Gastroesophageal sphincter (tissue), 4 donors: ENCODE results near the gene PRUNE2. TPM values are rescaled to one million over a fixed set of nuclear protein-coding genes. Genes with fewer than 3 reads are reported as not detected.

ENCODE experiments used
- ATAC-seq: fragments of 150-250 bp; one replicate; pipeline ENCODE4 v1.9.1; 2016; ENCODE audit warnings: mild to moderate bottlenecking, moderate library complexity
- H3K27ac ChIP-seq, 4 donors: fragments of 200-600 bp; sonication (generic) in 3 of 4; 1 replicate in 3 of 4; 2 replicates in 1 of 4; pipeline ENCODE4 v1.5.1; 2016 to 2019
- H3K27me3 ChIP-seq: fragments of 200-600 bp; sonication (generic); one replicate; pipeline ENCODE4 v1.5.1; 2019
- H3K36me3 ChIP-seq, 2 donors: fragments of 200-600 bp; sonication (generic); one replicate each; pipeline ENCODE4 v1.5.1; 2019; ENCODE audit warnings: control low read depth in 1 of 2
- H3K4me1 ChIP-seq, 3 donors: fragments of 200-600 bp; sonication (generic); 1 replicate in 2 of 3; 2 replicates in 1 of 3; pipeline ENCODE4 v1.5.1; 2016 to 2019; ENCODE audit warnings: control low read depth in 2 of 3
- H3K4me3 ChIP-seq, 2 donors: fragments of 200-600 bp; sonication (generic); one replicate each; pipeline ENCODE4 v1.5.1; 2019; ENCODE audit warnings: mild to moderate bottlenecking in 1 of 2, moderate library complexity in 1 of 2
- H3K9me3 ChIP-seq, 3 donors: fragments of 200-600 bp; sonication (generic); one replicate each; pipeline ENCODE4 v1.5.1; 2017 to 2019; ENCODE audit warnings: control low read depth in 2 of 3
- EP300 ChIP-seq: sonication (generic); formaldehyde crosslinking; IDR thresholded peaks from one replicate; pipeline ENCODE4 v1.6.1; 2017; ENCODE audit warnings: antibody characterized with exemption, mild to moderate bottlenecking
- POLR2A ChIP-seq, 2 donors: fragments of 450-650 bp; IDR thresholded peaks; one replicate each; pipeline ENCODE4 v1.6.1; 2017; ENCODE audit warnings: antibody characterized with exemption in 2 of 2, mild to moderate bottlenecking in 2 of 2, moderate library complexity in 1 of 2
- POLR2AphosphoS5 ChIP-seq: sonication (generic); formaldehyde crosslinking; IDR thresholded peaks from one replicate; pipeline ENCODE4 v1.6.1; 2017; ENCODE audit warnings: antibody characterized with exemption
- WGBS, 2 donors: methylation state at CpG; one replicate each; pipeline ENCODE4 v1.1.5; 2018; ENCODE audit warnings: low coverage in 1 of 2; 5-methylcytosine and 5-hydroxymethylcytosine counted together
- total RNA-seq, 4 donors: library from RNA; depleted of rRNA; stranded (reverse); fragments of >200 nt; gene quantifications; one replicate each; pipeline ENCODE4 v1.1.0, GENCODE V29; 2016
- TF ChIP-seq, protein P1 (sequence below), 4 experiments: fragments of 200-600 bp in 2 of 4; fragments of 450-650 bp in 2 of 4; sonication (generic) in 1 of 4; IDR thresholded peaks; one replicate each; pipeline ENCODE4 v1.5.1; 2017 to 2019; ENCODE audit warnings: antibody characterized with exemption in 4 of 4, mild to moderate bottlenecking in 2 of 4, moderate library complexity in 2 of 4

PRUNE2 gene
- total RNA-seq, 4 donors from 2014 or later, result 561 to 930 (median 763) TPM

DNA sequence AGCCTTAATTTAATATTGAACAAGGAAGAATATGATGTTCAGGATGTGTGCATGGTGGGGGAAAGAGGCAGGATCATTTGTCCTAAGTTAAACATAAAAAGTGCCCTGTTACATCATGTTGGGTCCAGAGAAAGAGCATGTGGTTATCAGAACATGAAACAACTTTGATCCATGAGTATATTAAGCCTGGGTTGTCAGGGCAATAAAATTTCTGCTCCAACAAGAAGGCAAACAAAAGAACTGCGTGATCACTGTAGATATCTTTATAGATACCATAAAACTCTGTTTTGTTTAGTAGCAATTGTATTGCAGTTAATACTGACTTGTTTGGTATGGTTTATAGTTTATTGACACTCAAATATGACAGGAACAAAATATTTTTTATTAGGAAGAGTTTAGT is 106.4 kb downstream of the PRUNE2 start:
- no peaks in the 10 kb centered on the region for H3K27me3 ChIP-seq
- TF ChIP-seq POLR2A (IDR thresholded peaks at IDR 0.05) (no peak), POLR2AphosphoS5 (no peak), EP300 (no peak)
- TF ChIP-seq, protein P1, sequence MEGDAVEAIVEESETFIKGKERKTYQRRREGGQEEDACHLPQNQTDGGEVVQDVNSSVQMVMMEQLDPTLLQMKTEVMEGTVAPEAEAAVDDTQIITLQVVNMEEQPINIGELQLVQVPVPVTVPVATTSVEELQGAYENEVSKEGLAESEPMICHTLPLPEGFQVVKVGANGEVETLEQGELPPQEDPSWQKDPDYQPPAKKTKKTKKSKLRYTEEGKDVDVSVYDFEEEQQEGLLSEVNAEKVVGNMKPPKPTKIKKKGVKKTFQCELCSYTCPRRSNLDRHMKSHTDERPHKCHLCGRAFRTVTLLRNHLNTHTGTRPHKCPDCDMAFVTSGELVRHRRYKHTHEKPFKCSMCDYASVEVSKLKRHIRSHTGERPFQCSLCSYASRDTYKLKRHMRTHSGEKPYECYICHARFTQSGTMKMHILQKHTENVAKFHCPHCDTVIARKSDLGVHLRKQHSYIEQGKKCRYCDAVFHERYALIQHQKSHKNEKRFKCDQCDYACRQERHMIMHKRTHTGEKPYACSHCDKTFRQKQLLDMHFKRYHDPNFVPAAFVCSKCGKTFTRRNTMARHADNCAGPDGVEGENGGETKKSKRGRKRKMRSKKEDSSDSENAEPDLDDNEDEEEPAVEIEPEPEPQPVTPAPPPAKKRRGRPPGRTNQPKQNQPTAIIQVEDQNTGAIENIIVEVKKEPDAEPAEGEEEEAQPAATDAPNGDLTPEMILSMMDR (IDR thresholded peaks at IDR 0.05), result no peak
- H3K9me3 ChIP-seq, result no peaks in the 10 kb centered on the region
- H3K27ac ChIP-seq, result no peak overlapping the region
- H3K4me1 ChIP-seq, result peaks cover 0 to 10% (median 0%) of the 10 kb centered on the region in 3 donors
- H3K36me3 ChIP-seq, result peaks cover 0 to 9% of the 10 kb centered on the region in 2 donors
- H3K4me3 ChIP-seq, result no peak overlapping the region
- WGBS, 2 donors, result 87 to 100% methylated on average over 1 of the region's 1 CpG
- no peak for ATAC-seq

DNA sequence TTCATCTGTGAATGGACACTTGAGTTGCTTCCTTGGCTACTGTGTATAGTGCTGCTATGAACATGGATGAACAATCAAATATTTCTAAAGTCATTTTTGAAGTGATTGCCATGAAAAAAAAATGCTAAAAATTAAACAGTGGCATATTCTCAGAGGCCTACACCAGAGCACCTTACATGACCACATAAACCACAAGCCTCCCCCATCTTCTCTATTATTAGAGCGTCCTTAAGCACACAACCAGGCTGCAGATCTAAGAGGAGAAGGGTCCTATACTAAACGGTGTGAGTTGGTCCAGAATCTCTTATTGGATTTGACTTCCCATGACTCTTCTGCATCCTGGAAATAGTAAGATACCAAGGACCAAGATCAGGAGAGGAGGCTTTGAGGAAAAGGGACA is 107.4 kb downstream of the PRUNE2 start:
- no peak for ATAC-seq
- Histone ChIP-seq H3K36me3 (no peaks in the 10 kb centered on the region), H3K4me3 (no peak overlapping the region), H3K4me1 (peaks cover 0 to 10% (median 0%) of the 10 kb centered on the region in 3 donors), H3K9me3 (no peaks in the 10 kb centered on the region), H3K27me3 (no peaks in the 10 kb centered on the region), H3K27ac (no peak overlapping the region)
- 82 to 86% methylated on average over 2 of the region's 2 CpGs for WGBS, 2 donors
- TF ChIP-seq, protein P1 (IDR thresholded peaks at IDR 0.05), result no peak
- no peak for TF ChIP-seq EP300
- TF ChIP-seq POLR2AphosphoS5, result no peak
- no peak for TF ChIP-seq POLR2A (IDR thresholded peaks at IDR 0.05)

DNA sequence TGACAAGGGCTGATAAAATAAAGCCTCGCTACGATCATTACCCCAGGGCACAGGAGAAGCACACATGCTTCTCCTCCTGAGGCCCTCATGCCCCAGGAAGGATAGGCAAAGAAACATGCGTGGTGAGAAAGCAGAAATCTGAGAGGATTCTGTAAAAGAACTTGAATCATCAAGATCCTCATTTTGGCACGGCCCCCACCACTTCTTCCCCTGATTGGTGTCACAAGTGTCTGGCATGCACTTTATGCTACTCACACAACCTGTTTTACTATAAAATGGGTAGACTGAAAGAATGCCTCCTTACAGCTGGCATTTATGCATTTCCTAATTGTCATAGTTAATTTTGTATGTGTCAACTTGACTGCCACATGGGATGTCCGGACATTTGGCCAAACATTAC is 109.6 kb downstream of the PRUNE2 start:
- H3K27ac ChIP-seq, result no peak overlapping the region
- no peak for TF ChIP-seq POLR2AphosphoS5
- TF ChIP-seq POLR2A (IDR thresholded peaks at IDR 0.05), result no peak
- TF ChIP-seq EP300, result no peak
- TF ChIP-seq, protein P1 (IDR thresholded peaks at IDR 0.05), result no peak
- no peaks in the 10 kb centered on the region for H3K27me3 ChIP-seq
- no peak for ATAC-seq
- 78 to 80% methylated on average over 5 of the region's 5 CpGs for WGBS, 2 donors
- peaks cover 0 to 10% (median 0%) of the 10 kb centered on the region in 3 donors for H3K4me1 ChIP-seq
- no peaks in the 10 kb centered on the region for H3K9me3 ChIP-seq
- peaks cover 0 to 4% of the 10 kb centered on the region in 2 donors for H3K36me3 ChIP-seq
- no peak overlapping the region for H3K4me3 ChIP-seq

DNA sequence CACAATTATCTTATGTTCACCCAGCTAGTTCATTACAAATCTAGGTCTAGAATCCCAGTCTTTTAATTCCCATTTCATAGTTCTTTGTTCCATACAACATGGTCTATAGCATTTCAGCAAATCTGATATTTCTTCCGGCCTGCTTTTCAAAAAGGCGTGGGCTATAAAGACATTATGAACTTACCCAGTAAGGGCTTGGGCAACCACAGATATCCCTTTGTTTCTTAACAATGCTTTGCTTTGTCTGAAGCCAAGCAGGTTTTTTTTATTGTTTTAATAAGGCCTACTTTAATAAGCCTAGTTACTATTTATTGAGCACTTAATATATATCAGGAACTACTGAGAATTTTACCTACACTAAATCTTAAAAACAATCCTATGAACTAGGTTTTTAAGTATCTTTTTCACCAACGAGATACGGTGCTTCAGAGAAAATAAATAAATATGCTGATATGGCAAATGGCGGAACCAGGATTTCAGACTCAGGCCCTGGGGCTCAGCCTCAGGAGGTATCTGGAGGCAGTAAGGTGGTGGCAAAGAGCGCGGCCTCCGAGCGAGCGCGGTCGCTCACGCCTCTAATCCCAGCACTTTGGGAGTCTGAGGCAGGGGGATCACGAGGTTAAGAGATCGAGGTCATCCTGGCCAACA is 112.0 kb downstream of the PRUNE2 start:
- Histone ChIP-seq H3K27ac (no peak overlapping the region), H3K4me1 (peaks cover 0 to 10% (median 0%) of the 10 kb centered on the region in 3 donors), H3K4me3 (no peak overlapping the region), H3K9me3 (no peaks in the 10 kb centered on the region), H3K27me3 (no peaks in the 10 kb centered on the region), H3K36me3 (peaks cover 0 to 10% of the 10 kb centered on the region in 2 donors)
- no peak for TF ChIP-seq POLR2A (IDR thresholded peaks at IDR 0.05)
- TF ChIP-seq EP300, result no peak
- TF ChIP-seq, protein P1 (IDR thresholded peaks at IDR 0.05), result no peak
- TF ChIP-seq POLR2AphosphoS5, result no peak
- no peak for ATAC-seq
- 77 to 100% methylated on average over 4 to 13 of the region's 15 CpGs for WGBS, 2 donors

DNA sequence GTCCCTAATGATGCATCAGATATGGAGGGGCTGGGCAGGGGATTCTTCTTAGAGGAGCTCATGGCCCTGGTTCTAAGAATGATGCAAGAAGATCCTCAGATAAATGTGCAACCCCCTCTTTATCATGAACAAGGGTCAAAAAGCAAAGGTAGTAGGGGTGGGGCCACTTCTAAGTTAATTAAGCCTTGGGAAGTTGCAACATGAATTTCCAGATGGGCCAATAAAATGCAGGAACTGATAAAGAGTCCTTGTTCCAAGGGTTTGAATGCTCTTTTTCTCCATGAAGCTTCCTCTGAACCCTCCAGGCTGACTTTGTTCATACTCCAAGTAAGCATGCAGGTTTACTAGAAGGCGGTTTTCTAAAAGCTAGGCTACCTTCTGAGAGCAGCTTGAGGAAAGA is 116.1 kb downstream of the PRUNE2 start:
- Histone ChIP-seq H3K4me1 (peaks cover 0 to 16% (median 0%) of the 10 kb centered on the region in 3 donors), H3K27ac (no peak overlapping the region), H3K36me3 (peaks cover 0 to 23% of the 10 kb centered on the region in 2 donors), H3K9me3 (no peaks in the 10 kb centered on the region), H3K27me3 (no peaks in the 10 kb centered on the region), H3K4me3 (no peak overlapping the region)
- TF ChIP-seq POLR2AphosphoS5, result no peak
- TF ChIP-seq, protein P1 (IDR thresholded peaks at IDR 0.05), result no peak
- no peak for TF ChIP-seq POLR2A (IDR thresholded peaks at IDR 0.05)
- TF ChIP-seq EP300, result no peak
- 100% methylated on average over 1 of the region's 1 CpG for WGBS, 2 donors
- ATAC-seq, result no peak
